ENCODE measurements around the gene SLC27A5. TPM values are rescaled to one million over a fixed set of nuclear protein-coding genes. Genes with fewer than 3 reads are reported as not detected.
"Not testable (repeated sequence)": the region's sequence is repeated elsewhere in the genome, so short reads cannot be mapped to it uniquely, and the experiment has no call there.

SLC27A5 gene
- total RNA-seq, 4 donors from 2014 or later = 10.5 to 17.7 (median 13.4) TPM

- Histone ChIP-seq H3K27ac (peak within 1 kb of the TSS in 3 of 4 donors; percentile 54 to 87 (median 75)), H3K4me3 (peak within 1 kb of the TSS; percentile 69 to 96 (median 86)), H3K9me3 (no peaks in the 10 kb centered on the region), H3K36me3 (peaks cover 0 to 28% (median 4%) of the 10 kb centered on the region in 3 donors), H3K27me3 (peaks cover 0 to 14% of the 10 kb centered on the region in 2 donors), H3K4me1 (peaks cover 0 to 22% (median 5%) of the 10 kb centered on the region in 4 donors)
- TF ChIP-seq POLR2A (IDR thresholded peaks at IDR 0.05) (peak in 1 of 2 donors; percentile 58), CTCF (IDR thresholded peaks at IDR 0.05) (no peak), EP300 (IDR thresholded peaks at IDR 0.05) (peak; percentile 82 to 87)
- DNase-seq (ENCODE audit: low spot score in 2 of 2) = peak; percentile 95 to 96
- WGBS, 2 donors = 0 to 1% methylated on average over 40 to 49 of the region's 79 CpGs
These were observed 60.3 kb downstream of the SLC27A5 start, which contains the start of gene ZNF324B for GRCh38 chr19:58451358-58452101. Gene ZNF324B, plus strand, starts transcription at chr19:58451622. Its CDS starts 2,080 bp downstream, at chr19:58453702.

GRCh38 chr19:58450856-58451357, 60.9 kb downstream of the SLC27A5 start:
- Histone ChIP-seq H3K36me3 (peaks cover 0 to 22% (median 0%) of the 10 kb centered on the region in 3 donors), H3K27me3 (peaks cover 0 to 14% of the 10 kb centered on the region in 2 donors), H3K27ac (no peak overlapping the region), H3K4me3 (peak overlapping the region; percentile 69 to 96 (median 86)), H3K9me3 (no peaks in the 10 kb centered on the region), H3K4me1 (peaks cover 0 to 22% (median 5%) of the 10 kb centered on the region in 4 donors)
- no peak for TF ChIP-seq POLR2A (IDR thresholded peaks at IDR 0.05)
- no peak for TF ChIP-seq CTCF (IDR thresholded peaks at IDR 0.05)
- no peak for TF ChIP-seq EP300 (IDR thresholded peaks at IDR 0.05)
- DNase-seq (ENCODE audit: low spot score in 2 of 2) = peak in 1 of 2 donors; percentile 23
- WGBS, 2 donors = 7 to 11% methylated on average over 11 of the region's 11 CpGs

GRCh38 chr19:58449980-58450379, 61.8 kb downstream of the SLC27A5 start:
- H3K4me1 ChIP-seq = peaks cover 0 to 22% (median 5%) of the 10 kb centered on the region in 4 donors
- WGBS, 2 donors = 62 to 74% methylated on average over 5 of the region's 5 CpGs
- not testable (repeated sequence) for H3K9me3 ChIP-seq; DNase-seq (ENCODE audit: low spot score in 2 of 2); H3K4me3 ChIP-seq; H3K27ac ChIP-seq
- peaks cover 0 to 14% of the 10 kb centered on the region in 2 donors for H3K27me3 ChIP-seq
- H3K36me3 ChIP-seq = peaks cover 0 to 14% (median 0%) of the 10 kb centered on the region in 3 donors

- not testable (repeated sequence) for H3K9me3 ChIP-seq; H3K36me3 ChIP-seq; H3K27ac ChIP-seq; H3K4me3 ChIP-seq; DNase-seq (ENCODE audit: low spot score in 2 of 2)
- WGBS, 2 donors = 75 to 76% methylated on average over 3 of the region's 3 CpGs
- Histone ChIP-seq H3K27me3 (peaks cover 0 to 14% of the 10 kb centered on the region in 2 donors), H3K4me1 (peaks cover 0 to 22% (median 5%) of the 10 kb centered on the region in 4 donors)
These were observed 62.9 kb downstream of the SLC27A5 start for GRCh38 chr19:58448860-58449259.

Small RNA genes within 50 kb of the gene (small RNA-seq; reads per million reads assigned to genes)
- gene MIR6807 (not detected), gene RN7SL525P (not detected), gene RN7SL693P (not detected), gene RNU6-1337P (not detected)

Other genes with a start within 250 kb of the SLC27A5 start
- gene ZNF8, start 233.0 kb downstream of the SLC27A5 start, total RNA-seq = 10 to 100 TPM in 1 of 4 donors, 1 to 10 TPM in 3; 8.0 to 11.2 (median 8.6) TPM
- 10 to 100 TPM; 30.0 to 59.2 (median 45.9) TPM for gene ERVK3-1, start 206.6 kb downstream of the SLC27A5 start, total RNA-seq
- gene ZSCAN22, start 185.0 kb downstream of the SLC27A5 start, total RNA-seq = 1 to 10 TPM; 2.2 to 4.8 (median 4.2) TPM
- 100 to 1,000 TPM in 1 of 4 donors, 10 to 100 TPM in 3; 86.1 to 165 (median 97.6) TPM for gene A1BG, start 158.5 kb downstream of the SLC27A5 start, total RNA-seq
- gene ZNF497, start 149.2 kb downstream of the SLC27A5 start, total RNA-seq = 1 to 10 TPM; 2.9 to 6.5 (median 3.9) TPM
- 1 to 10 TPM; 1.3 to 6.9 (median 2.6) TPM for gene ZNF837, start 131.0 kb downstream of the SLC27A5 start, total RNA-seq
- 1,000 to 10,000 TPM; 1,161 to 1,574 (median 1,263) TPM for gene RPS5, start 124.7 kb downstream of the SLC27A5 start, total RNA-seq
- not detected for gene RNF225, start 116.3 kb downstream of the SLC27A5 start, total RNA-seq
- 10 to 100 TPM; 16.4 to 24.6 (median 20.9) TPM for gene ZNF584, start 103.3 kb downstream of the SLC27A5 start, total RNA-seq
- gene ZNF132, start 71.8 kb downstream of the SLC27A5 start, total RNA-seq = 10 to 100 TPM in 2 of 4 donors, 1 to 10 TPM in 2; 5.0 to 12.6 (median 8.2) TPM
- gene ZNF324B, start 60.4 kb downstream of the SLC27A5 start, total RNA-seq = 10 to 100 TPM; 13.6 to 23.4 (median 15.5) TPM
- 10 to 100 TPM; 23.6 to 33.5 (median 30.2) TPM for gene ZNF324, start 44.9 kb downstream of the SLC27A5 start, total RNA-seq
- gene ZNF446, start 35.6 kb downstream of the SLC27A5 start, total RNA-seq = 10 to 100 TPM; 18.4 to 31.6 (median 26.2) TPM
- 10 to 100 TPM in 3 of 4 donors, 1 to 10 TPM in 1; 9.8 to 16.5 (median 12.6) TPM for gene ZBTB45, start 7.8 kb upstream of the SLC27A5 start, total RNA-seq
- gene TRIM28, start 32.1 kb upstream of the SLC27A5 start, total RNA-seq = 100 to 1,000 TPM; 136 to 299 (median 159) TPM
- gene CHMP2A, start 43.1 kb upstream of the SLC27A5 start, total RNA-seq = 100 to 1,000 TPM in 3 of 4 donors, 10 to 100 TPM in 1; 90.0 to 146 (median 128) TPM
- gene UBE2M, start 46.6 kb upstream of the SLC27A5 start, total RNA-seq = 10 to 100 TPM; 18.4 to 38.2 (median 29.4) TPM
- 10 to 100 TPM; 41.6 to 88.8 (median 52.5) TPM for gene MZF1, start 61.3 kb upstream of the SLC27A5 start, total RNA-seq

All from tibial nerve (tissue), 4 donors.